GM19023 (cell line): ENCODE measurements around the gene NBPF15.
"Not testable (repeated sequence)": the region's sequence is repeated elsewhere in the genome, so short reads cannot be mapped to it uniquely, and the experiment has no call there.

Experiments used
- ATAC-seq: cut with Tn5 transposase; IDR thresholded peaks from one replicate; pipeline ENCODE4 v1.9.1; 2021; ENCODE audit warnings: mild to moderate bottlenecking, moderate library complexity; ENCODE audit not compliant: unreplicated experiment

Gene NBPF15

GRCh38 chr1:144461136-144461759, at the start of gene NBPF15:
NBPF15 (minus strand) TSS chr1:144461669; CDS start chr1:144440003, 21,666 bp downstream.
- peak; percentile 97 for ATAC-seq

- ATAC-seq, result not testable (repeated sequence)
Observed at GRCh38 chr1:144496429-144496828, 35.0 kb upstream of the NBPF15 start.

GRCh38 chr1:144494130-144494529, 32.7 kb upstream of the NBPF15 start:
- ATAC-seq, result not testable (repeated sequence)

GRCh38 chr1:144490394-144490793, 28.9 kb upstream of the NBPF15 start:
- not testable (repeated sequence) for ATAC-seq

GRCh38 chr1:144487002-144487401, 25.5 kb upstream of the NBPF15 start:
- ATAC-seq, result not testable (repeated sequence)

GRCh38 chr1:144485048-144485993, 23.9 kb upstream of the NBPF15 start:
- ATAC-seq, result not testable (repeated sequence)

GRCh38 chr1:144473897-144474296, 12.4 kb upstream of the NBPF15 start:
- not testable (repeated sequence) for ATAC-seq

- not testable (repeated sequence) for ATAC-seq
Observed at GRCh38 chr1:144471434-144471833, 10.0 kb upstream of the NBPF15 start.

- peak; percentile 16 for ATAC-seq
Observed at GRCh38 chr1:144461778-144462177, 309 bp upstream of the NBPF15 start.

GRCh38 chr1:144460686-144461085, 783 bp downstream of the NBPF15 start:
- ATAC-seq, result not testable (repeated sequence)

GRCh38 chr1:144442402-144442801, 19.1 kb downstream of the NBPF15 start:
- ATAC-seq, result not testable (repeated sequence)

- ATAC-seq, result not testable (repeated sequence)
Observed at GRCh38 chr1:144439737-144440136, 21.7 kb downstream of the NBPF15 start.

GRCh38 chr1:144418891-144419694, 42.4 kb downstream of the NBPF15 start:
- ATAC-seq, result not testable (repeated sequence)

GRCh38 chr1:144413404-144414118, 47.9 kb downstream of the NBPF15 start:
- not testable (repeated sequence) for ATAC-seq

- peak; percentile 89 for ATAC-seq
Observed at GRCh38 chr1:144412491-144413403, 48.7 kb downstream of the NBPF15 start.

- ATAC-seq, result not testable (repeated sequence)
Observed at GRCh38 chr1:144412068-144412471, 49.4 kb downstream of the NBPF15 start.

- ATAC-seq, result not testable (repeated sequence)
Observed at GRCh38 chr1:144402807-144403206, 58.7 kb downstream of the NBPF15 start.

- not testable (repeated sequence) for ATAC-seq
Observed at GRCh38 chr1:144371651-144372050, 89.8 kb downstream of the NBPF15 start.
